GM23338 (cell line): ENCODE results near the gene CES2. TPM values are rescaled to one million over a fixed set of nuclear protein-coding genes. Genes with fewer than 3 reads are reported as not detected.

Source experiments
- ATAC-seq: fragments of 200-7000 bp; cut with Tn5 transposase; 3 replicates; pipeline ENCODE4 v1.9.1; 2020
- DNase-seq: peaks from one replicate; pipeline ENCODE4 v3.0.0-alpha.2; 2015; ENCODE audit warnings: low spot score
- H2AFZ ChIP-seq: fragments of 200-600 bp; sonication (generic); 2 replicates; pipeline ENCODE4 v1.8.0; 2016; ENCODE audit warnings: antibody characterized with exemption, mild to moderate bottlenecking, moderate library complexity
- H3F3A ChIP-seq: fragments of 200-600 bp; sonication (generic); replicated peaks from 2 replicates; pipeline ENCODE4 v1.8.0; 2017; ENCODE audit warnings: antibody characterized with exemption, mixed run types, low read depth
- H3K27ac ChIP-seq: fragments of 200-600 bp; sonication (generic); 2 replicates; pipeline ENCODE4 v1.6.1; 2016; ENCODE audit warnings: low read depth
- H3K27me3 ChIP-seq: fragments of 200-600 bp; sonication (generic); 2 replicates; pipeline ENCODE4 v1.8.0; 2016; ENCODE audit warnings: mild to moderate bottlenecking, mixed run types, moderate library complexity; ENCODE audit not compliant: insufficient read depth
- H3K36me3 ChIP-seq: fragments of 200-600 bp; sonication (generic); 2 replicates; pipeline ENCODE4 v1.8.0; 2016; ENCODE audit warnings: mild to moderate bottlenecking; ENCODE audit not compliant: insufficient read depth
- H3K4me1 ChIP-seq: fragments of 200-600 bp; sonication (generic); 2 replicates; pipeline ENCODE4 v1.8.0; 2016; ENCODE audit warnings: mild to moderate bottlenecking, moderate library complexity; ENCODE audit not compliant: insufficient read depth
- H3K4me2 ChIP-seq: fragments of 200-600 bp; sonication (generic); 2 replicates; pipeline ENCODE4 v1.7.1; 2017; ENCODE audit warnings: mixed run types
- H3K4me3 ChIP-seq: fragments of 200-600 bp; sonication (generic); 2 replicates; pipeline ENCODE4 v1.6.1; 2016; ENCODE audit warnings: mixed run types
- H3K79me2 ChIP-seq: fragments of 200-600 bp; sonication (generic); replicated peaks from 2 replicates; pipeline ENCODE4 v1.8.0; 2017; ENCODE audit warnings: mild to moderate bottlenecking; ENCODE audit not compliant: insufficient read depth
- H3K9me2 ChIP-seq: fragments of 200-600 bp; sonication (generic); 2 replicates; pipeline ENCODE4 v1.8.0; 2017; ENCODE audit not compliant: insufficient read depth
- H4K20me1 ChIP-seq: fragments of 200-600 bp; sonication (generic); replicated peaks from 2 replicates; pipeline ENCODE4 v1.8.0; 2017; ENCODE audit warnings: mild to moderate bottlenecking; ENCODE audit not compliant: insufficient read depth
- H3K27ac Mint-ChIP-seq: 2 replicates; pipeline ENCODE4 v1.8.0; 2020; ENCODE audit warnings: inconsistent platforms, mild to moderate bottlenecking, moderate library complexity, mixed read lengths
- H3K27me3 Mint-ChIP-seq: 3 replicates; pipeline ENCODE4 v1.8.0; 2022; ENCODE audit warnings: low read depth, mild to moderate bottlenecking, moderate library complexity, mixed read lengths, inconsistent platforms; ENCODE audit not compliant: insufficient read depth, poor library complexity
- H3K36me3 Mint-ChIP-seq: 3 replicates; pipeline ENCODE4 v1.8.0; 2021; ENCODE audit warnings: low read depth, mild to moderate bottlenecking, inconsistent platforms, moderate library complexity, mixed read lengths
- H3K4me1 Mint-ChIP-seq: 3 replicates; pipeline ENCODE4 v1.8.0; 2020; ENCODE audit warnings: mild to moderate bottlenecking, inconsistent platforms, mixed read lengths
- H3K4me3 Mint-ChIP-seq: 3 replicates; pipeline ENCODE4 v1.8.0; 2021; ENCODE audit warnings: moderate library complexity, mild to moderate bottlenecking, inconsistent platforms, mixed read lengths
- H3K9me3 Mint-ChIP-seq: 3 replicates; pipeline ENCODE4 v1.8.0; 2020; ENCODE audit warnings: moderate library complexity, mild to moderate bottlenecking, inconsistent platforms, mixed read lengths
- CREB1 ChIP-seq: fragments of 250-450 bp; sonication (Bioruptor Pico); IDR thresholded peaks from 2 replicates; pipeline ENCODE4 v1.5.0; 2020; ENCODE audit warnings: low read depth, mild to moderate bottlenecking, moderate library complexity
- CTCF ChIP-seq, 2 experiments: fragments of 200-600 bp in 1 of 2; sonication (generic) in 1 of 2; conservative IDR thresholded peaks; 2 replicates each; pipeline versions ENCODE4 v1.5.1 to v1.6.1; 2016 to 2017; ENCODE audit warnings: antibody characterized with exemption in 2 of 2, low read depth in 2 of 2, mild to moderate bottlenecking in 2 of 2, moderate library complexity in 1 of 2
- EZH2 ChIP-seq: fragments of 200-600 bp; sonication (generic); IDR thresholded peaks from one replicate; pipeline ENCODE4 v1.8.0; 2017; ENCODE audit warnings: antibody characterized with exemption, mild to moderate bottlenecking, low read depth; ENCODE audit not compliant: unreplicated experiment
- EZH2phosphoT487 ChIP-seq: fragments of 200-600 bp; sonication (generic); IDR thresholded peaks from one replicate; pipeline ENCODE4 v1.8.1; 2018; ENCODE audit warnings: antibody characterized with exemption; ENCODE audit not compliant: unreplicated experiment
- JUNB ChIP-seq: IDR thresholded peaks from one replicate; pipeline ENCODE4 v1.6.1; 2016; ENCODE audit warnings: antibody characterized with exemption; ENCODE audit not compliant: unreplicated experiment
- NANOG ChIP-seq: IDR thresholded peaks from 2 replicates; pipeline ENCODE4 v1.6.1; 2016; ENCODE audit warnings: antibody characterized with exemption, borderline replicate concordance
- POLR2AphosphoS5 ChIP-seq: IDR thresholded peaks from 2 replicates; pipeline ENCODE4 v1.6.1; 2016; ENCODE audit warnings: antibody characterized with exemption, low read depth
- REST ChIP-seq: IDR thresholded peaks from one replicate; pipeline ENCODE4 v1.6.1; 2018; ENCODE audit warnings: antibody characterized with exemption; ENCODE audit not compliant: unreplicated experiment
- STAT1 ChIP-seq: IDR thresholded peaks from one replicate; pipeline ENCODE4 v1.6.1; 2016; ENCODE audit warnings: antibody characterized with exemption; ENCODE audit not compliant: unreplicated experiment
- ZNF114 ChIP-seq: fragments of 250-450 bp; sonication (Bioruptor Pico); IDR thresholded peaks from 2 replicates; pipeline ENCODE4 v1.5.0; 2020; ENCODE audit warnings: mild to moderate bottlenecking, moderate library complexity
- ZNF331 ChIP-seq: fragments of 250-450 bp; sonication (Bioruptor Pico); IDR thresholded peaks from 2 replicates; pipeline ENCODE4 v1.5.0; 2020; ENCODE audit warnings: low read depth, mild to moderate bottlenecking, moderate library complexity
- polyA plus RNA-seq: library from polyadenylated mRNA; unstranded; fragments of >200 nt; fragmentation: Nextera tagmentation; extraction: Ambion mirVana; gene quantifications from 2 replicates; pipeline ENCODE4 v1.2.1, GENCODE V29; 2016
- total RNA-seq: library from RNA; depleted of rRNA; stranded (reverse); fragments of >200 nt; shearing (Covaris generic); gene quantifications from 2 replicates; pipeline ENCODE4 v1.2.3, GENCODE V29; 2014
- TF ChIP-seq, protein P1 (sequence below): IDR thresholded peaks from 2 replicates; pipeline ENCODE4 v1.6.1; 2016; ENCODE audit warnings: antibody characterized with exemption
- TF ChIP-seq, protein P2 (sequence below): fragments of 250-450 bp; sonication (Bioruptor Pico); IDR thresholded peaks from 2 replicates; pipeline ENCODE4 v1.5.0; 2020; ENCODE audit warnings: mild to moderate bottlenecking, moderate library complexity

Gene CES2
- total and polyA plus RNA-seq, 2 experiments from 2014 or later, result 5.0 to 9.3 TPM

DNA sequence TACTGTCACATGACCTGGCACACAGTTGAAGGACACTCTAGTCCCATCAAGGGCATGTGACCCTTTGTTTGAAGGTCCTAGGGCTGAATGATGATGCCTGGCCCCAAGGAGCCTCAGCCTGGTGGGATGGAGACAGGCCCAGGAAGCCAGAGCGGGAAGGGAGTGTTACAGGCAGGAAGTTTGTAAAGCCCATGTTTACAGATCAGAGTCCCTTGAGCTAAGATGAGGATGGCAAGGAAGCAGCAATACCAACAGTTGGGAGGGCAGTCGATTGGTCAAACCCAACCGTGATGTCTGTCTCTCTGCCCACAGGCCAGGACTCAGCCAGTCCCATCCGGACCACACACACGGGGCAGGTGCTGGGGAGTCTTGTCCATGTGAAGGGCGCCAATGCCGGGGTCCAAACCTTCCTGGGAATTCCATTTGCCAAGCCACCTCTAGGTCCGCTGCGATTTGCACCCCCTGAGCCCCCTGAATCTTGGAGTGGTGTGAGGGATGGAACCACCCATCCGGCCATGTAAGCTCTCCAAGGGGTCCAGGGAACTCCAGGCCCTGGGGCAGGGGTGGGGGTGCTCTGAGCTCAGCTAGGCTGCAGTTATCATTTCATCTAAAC lies 2.5 kb downstream of the CES2 start:
- ATAC-seq, result no peak
- H3K4me1 Mint-ChIP-seq, result peaks cover 12% of the 10 kb centered on the region
- no peaks in the 10 kb centered on the region for H3K9me3 Mint-ChIP-seq
- no peak overlapping the region for H3K27ac Mint-ChIP-seq
- H2AFZ ChIP-seq, result no peak overlapping the region
- peaks cover 3% of the 10 kb centered on the region; the same call in 1 of the 2 replicates for H3K79me2 ChIP-seq
- H3K4me3 ChIP-seq, result no peak overlapping the region
- peaks cover 10% of the 10 kb centered on the region for H4K20me1 ChIP-seq
- DNase-seq, result no peak
- H3F3A ChIP-seq, result 0 out of 2 replicates have a peak, but pooled peaks cover 6% of the 10 kb centered on the region
- no peak overlapping the region; the same call in 2 of the 3 replicates for H3K4me3 Mint-ChIP-seq
- peaks cover 21% of the 10 kb centered on the region for H3K36me3 Mint-ChIP-seq
- peaks cover 8% of the 10 kb centered on the region for H3K4me1 ChIP-seq
- H3K4me2 ChIP-seq, result no peak overlapping the region
- H3K27me3 Mint-ChIP-seq, result peaks cover 34% of the 10 kb centered on the region
- TF ChIP-seq, protein P1, sequence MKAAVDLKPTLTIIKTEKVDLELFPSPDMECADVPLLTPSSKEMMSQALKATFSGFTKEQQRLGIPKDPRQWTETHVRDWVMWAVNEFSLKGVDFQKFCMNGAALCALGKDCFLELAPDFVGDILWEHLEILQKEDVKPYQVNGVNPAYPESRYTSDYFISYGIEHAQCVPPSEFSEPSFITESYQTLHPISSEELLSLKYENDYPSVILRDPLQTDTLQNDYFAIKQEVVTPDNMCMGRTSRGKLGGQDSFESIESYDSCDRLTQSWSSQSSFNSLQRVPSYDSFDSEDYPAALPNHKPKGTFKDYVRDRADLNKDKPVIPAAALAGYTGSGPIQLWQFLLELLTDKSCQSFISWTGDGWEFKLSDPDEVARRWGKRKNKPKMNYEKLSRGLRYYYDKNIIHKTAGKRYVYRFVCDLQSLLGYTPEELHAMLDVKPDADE, result no peak
- TF ChIP-seq NANOG (no peak), CTCF (conservative IDR thresholded peaks at IDR 0.05; ENCODE audit: low read depth in 2 of 2) (no peak), STAT1 (no peak), ZNF331 (no peak), JUNB (no peak), ZNF114 (CRISPR knock-in tag) (no peak), EZH2 (no peak), POLR2AphosphoS5 (no peak), REST (no peak), CREB1 (CRISPR knock-in tag) (no peak), EZH2phosphoT487 (no peak)
- TF ChIP-seq, protein P2, sequence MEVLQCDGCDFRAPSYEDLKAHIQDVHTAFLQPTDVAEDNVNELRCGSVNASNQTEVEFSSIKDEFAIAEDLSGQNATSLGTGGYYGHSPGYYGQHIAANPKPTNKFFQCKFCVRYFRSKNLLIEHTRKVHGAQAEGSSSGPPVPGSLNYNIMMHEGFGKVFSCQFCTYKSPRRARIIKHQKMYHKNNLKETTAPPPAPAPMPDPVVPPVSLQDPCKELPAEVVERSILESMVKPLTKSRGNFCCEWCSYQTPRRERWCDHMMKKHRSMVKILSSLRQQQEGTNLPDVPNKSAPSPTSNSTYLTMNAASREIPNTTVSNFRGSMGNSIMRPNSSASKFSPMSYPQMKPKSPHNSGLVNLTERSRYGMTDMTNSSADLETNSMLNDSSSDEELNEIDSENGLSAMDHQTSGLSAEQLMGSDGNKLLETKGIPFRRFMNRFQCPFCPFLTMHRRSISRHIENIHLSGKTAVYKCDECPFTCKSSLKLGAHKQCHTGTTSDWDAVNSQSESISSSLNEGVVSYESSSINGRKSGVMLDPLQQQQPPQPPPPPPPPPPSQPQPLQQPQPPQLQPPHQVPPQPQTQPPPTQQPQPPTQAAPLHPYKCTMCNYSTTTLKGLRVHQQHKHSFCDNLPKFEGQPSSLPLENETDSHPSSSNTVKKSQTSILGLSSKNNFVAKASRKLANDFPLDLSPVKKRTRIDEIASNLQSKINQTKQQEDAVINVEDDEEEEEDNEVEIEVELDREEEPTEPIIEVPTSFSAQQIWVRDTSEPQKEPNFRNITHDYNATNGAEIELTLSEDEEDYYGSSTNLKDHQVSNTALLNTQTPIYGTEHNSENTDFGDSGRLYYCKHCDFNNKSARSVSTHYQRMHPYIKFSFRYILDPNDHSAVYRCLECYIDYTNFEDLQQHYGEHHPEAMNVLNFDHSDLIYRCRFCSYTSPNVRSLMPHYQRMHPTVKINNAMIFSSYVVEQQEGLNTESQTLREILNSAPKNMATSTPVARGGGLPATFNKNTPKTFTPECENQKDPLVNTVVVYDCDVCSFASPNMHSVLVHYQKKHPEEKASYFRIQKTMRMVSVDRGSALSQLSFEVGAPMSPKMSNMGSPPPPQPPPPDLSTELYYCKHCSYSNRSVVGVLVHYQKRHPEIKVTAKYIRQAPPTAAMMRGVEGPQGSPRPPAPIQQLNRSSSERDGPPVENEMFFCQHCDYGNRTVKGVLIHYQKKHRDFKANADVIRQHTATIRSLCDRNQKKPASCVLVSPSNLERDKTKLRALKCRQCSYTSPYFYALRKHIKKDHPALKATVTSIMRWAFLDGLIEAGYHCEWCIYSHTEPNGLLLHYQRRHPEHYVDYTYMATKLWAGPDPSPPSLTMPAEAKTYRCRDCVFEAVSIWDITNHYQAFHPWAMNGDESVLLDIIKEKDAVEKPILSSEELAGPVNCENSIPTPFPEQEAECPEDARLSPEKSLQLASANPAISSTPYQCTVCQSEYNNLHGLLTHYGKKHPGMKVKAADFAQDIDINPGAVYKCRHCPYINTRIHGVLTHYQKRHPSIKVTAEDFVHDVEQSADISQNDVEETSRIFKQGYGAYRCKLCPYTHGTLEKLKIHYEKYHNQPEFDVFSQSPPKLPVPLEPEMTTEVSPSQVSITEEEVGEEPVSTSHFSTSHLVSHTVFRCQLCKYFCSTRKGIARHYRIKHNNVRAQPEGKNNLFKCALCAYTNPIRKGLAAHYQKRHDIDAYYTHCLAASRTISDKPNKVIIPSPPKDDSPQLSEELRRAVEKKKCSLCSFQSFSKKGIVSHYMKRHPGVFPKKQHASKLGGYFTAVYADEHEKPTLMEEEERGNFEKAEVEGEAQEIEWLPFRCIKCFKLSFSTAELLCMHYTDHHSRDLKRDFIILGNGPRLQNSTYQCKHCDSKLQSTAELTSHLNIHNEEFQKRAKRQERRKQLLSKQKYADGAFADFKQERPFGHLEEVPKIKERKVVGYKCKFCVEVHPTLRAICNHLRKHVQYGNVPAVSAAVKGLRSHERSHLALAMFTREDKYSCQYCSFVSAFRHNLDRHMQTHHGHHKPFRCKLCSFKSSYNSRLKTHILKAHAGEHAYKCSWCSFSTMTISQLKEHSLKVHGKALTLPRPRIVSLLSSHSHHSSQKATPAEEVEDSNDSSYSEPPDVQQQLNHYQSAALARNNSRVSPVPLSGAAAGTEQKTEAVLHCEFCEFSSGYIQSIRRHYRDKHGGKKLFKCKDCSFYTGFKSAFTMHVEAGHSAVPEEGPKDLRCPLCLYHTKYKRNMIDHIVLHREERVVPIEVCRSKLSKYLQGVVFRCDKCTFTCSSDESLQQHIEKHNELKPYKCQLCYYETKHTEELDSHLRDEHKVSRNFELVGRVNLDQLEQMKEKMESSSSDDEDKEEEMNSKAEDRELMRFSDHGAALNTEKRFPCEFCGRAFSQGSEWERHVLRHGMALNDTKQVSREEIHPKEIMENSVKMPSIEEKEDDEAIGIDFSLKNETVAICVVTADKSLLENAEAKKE (CRISPR knock-in tag), result no peak
- H3K27me3 ChIP-seq, result peaks cover 27% of the 10 kb centered on the region
- no peaks in the 10 kb centered on the region for H3K9me2 ChIP-seq
- no peaks in the 10 kb centered on the region for H3K36me3 ChIP-seq
- no peak overlapping the region for H3K27ac ChIP-seq
